Measurements from ENCODE around the gene GPR156. TPM values are rescaled to one million over a fixed set of nuclear protein-coding genes. Genes with fewer than 3 reads are reported as not detected.
"Not testable (repeated sequence)": the region's sequence is repeated elsewhere in the genome, so short reads cannot be mapped to it uniquely, and the experiment has no call there.

Gene GPR156
- polyA plus RNA-seq, 3 donors from 2014 or later: not detected

DNA sequence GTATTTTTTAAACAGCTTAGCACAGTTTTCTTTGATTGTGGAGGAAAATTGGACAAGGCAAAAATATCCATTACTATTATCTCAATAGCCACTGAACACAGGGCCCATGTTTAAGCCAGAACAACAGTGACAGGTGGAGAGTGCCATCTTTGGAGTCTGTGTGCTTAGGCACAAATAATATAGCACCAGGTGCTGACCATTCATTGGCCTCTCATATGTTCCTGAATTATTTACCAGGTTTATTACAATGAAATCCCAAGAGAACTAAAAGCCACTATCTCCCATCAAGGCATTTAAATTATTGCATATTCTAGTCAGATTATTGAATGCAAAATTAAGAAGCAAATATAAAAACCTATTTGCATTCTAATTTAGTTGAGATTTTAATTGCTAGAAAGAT is 39.6 kb downstream of the GPR156 start:
- H3K27ac Mint-ChIP-seq: no peak overlapping the region
- H3K36me3 Mint-ChIP-seq: no peaks in the 10 kb centered on the region
- no peaks in the 10 kb centered on the region for H3K4me1 Mint-ChIP-seq
- no peak overlapping the region for H3K4me3 Mint-ChIP-seq
- DNase-seq: no peak
- no peaks in the 10 kb centered on the region for H3K9me3 Mint-ChIP-seq
- peaks cover 3% of the 10 kb centered on the region in 3 donors for H3K27me3 Mint-ChIP-seq (ENCODE audit: low read depth in 3 of 3)

DNA sequence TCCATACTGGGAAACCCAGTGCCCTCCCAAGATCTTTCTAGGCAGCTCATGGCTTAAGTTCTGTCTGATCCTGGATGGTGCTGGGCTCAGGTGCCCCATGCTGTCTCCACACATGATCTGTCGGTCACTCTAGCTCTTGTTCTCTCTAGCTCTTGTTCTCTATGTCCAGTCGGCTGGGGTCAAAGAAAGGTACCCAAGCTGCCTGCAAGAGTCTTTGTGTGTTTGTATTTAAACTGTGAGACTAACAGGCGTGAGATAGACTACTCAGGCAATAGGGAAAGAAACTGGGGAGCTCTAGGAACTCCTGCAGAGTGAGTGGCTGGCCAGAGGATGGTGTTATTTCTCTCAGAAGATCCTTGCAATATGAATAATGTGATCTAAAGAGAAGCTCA is 40.2 kb downstream of the GPR156 start:
- DNase-seq: no peak
- Mint-ChIP-seq H3K36me3 (no peaks in the 10 kb centered on the region), H3K4me3 (no peak overlapping the region), H3K27me3 (ENCODE audit: low read depth in 3 of 3) (peaks cover 3% of the 10 kb centered on the region in 3 donors), H3K27ac (no peak overlapping the region), H3K9me3 (peaks cover 0 to 1% (median 0%) of the 10 kb centered on the region in 6 donors), H3K4me1 (no peaks in the 10 kb centered on the region)

DNA sequence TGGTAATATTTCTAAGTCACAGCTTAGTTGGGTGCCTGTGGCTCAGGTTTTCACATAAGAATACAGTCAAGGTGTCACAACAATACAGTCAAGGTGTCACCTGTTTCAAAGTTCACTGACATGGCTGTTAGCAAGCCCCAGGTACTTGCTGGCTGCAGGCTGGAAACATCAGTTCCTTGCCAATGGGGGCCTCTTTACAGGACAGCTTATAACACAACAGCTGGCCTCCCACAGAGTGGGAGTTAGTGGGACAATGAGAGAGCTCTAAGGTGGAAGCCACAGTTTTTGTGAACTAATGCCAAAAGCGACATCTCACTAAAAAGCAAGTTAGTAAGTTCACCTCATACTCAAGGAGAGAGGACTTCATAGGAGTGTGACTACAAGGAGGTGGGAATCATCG is 45.4 kb downstream of the GPR156 start:
- Mint-ChIP-seq H3K27me3 (ENCODE audit: low read depth in 3 of 3) (peaks cover 0 to 10% (median 7%) of the 10 kb centered on the region in 3 donors), H3K9me3 (peaks cover 0 to 4% (median 0%) of the 10 kb centered on the region in 6 donors)

DNA sequence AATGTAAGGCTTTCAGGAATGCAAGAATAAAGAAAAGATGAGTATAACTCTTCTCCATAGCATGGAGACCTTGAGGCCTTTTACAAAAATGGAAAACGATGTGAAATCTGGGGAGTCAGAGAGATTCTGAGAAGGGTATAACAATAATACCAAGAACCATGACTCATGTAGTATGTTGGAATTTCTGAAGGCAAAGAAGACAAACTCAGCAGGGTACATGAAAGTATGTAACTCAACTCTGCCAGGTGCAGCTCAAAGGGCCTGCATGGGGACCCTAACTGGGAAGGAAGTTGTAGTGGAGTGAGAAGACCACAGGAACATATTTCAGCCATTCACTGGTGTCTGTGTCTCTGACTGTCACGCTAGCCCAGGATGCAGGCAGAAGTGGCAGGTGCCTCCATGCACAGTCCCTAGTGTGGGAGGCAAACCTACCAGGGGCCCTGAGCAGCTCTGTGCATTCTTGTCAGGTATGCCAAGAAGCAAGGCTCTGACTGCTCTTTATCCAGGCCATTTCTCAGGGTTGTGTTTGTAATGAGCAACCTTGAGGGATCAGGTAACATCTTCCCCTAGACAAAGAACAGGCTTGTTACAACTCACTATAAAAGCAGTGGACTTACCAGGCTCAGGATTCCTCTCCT is 57.2 kb downstream of the GPR156 start:
- Mint-ChIP-seq H3K27ac (no peak overlapping the region), H3K4me3 (no peak overlapping the region), H3K9me3 (no peaks in the 10 kb centered on the region), H3K4me1 (no peaks in the 10 kb centered on the region), H3K36me3 (no peaks in the 10 kb centered on the region), H3K27me3 (ENCODE audit: low read depth in 3 of 3) (no peaks in the 10 kb centered on the region)
- no peak for DNase-seq

More for the DNA sequence above, 45.4 kb downstream of the GPR156 start:
- H3K36me3 Mint-ChIP-seq: no peaks in the 10 kb centered on the region
- no peaks in the 10 kb centered on the region for H3K4me1 Mint-ChIP-seq
- no peak overlapping the region for H3K4me3 Mint-ChIP-seq
- no peak for DNase-seq
- H3K27ac Mint-ChIP-seq: no peak overlapping the region

DNA sequence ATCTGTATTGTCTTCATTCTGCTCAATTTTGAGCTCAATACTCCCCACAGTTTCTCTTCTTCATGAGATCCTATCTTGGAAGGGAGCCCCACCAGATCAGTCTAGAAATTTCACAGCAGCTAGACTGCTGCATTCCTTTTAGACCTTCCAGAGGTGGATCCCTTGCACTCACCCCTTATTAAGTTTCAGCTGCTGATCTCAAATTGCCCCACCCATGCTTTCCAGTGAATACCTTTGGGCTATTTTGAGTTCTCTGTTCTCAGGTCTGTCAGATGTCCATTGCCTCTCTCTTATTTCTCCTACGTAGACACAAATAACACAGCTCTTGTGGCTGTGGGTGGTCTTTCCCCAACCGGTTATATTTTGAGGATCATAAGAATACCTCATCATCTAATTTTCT is 60.8 kb downstream of the GPR156 start:
- H3K27ac Mint-ChIP-seq: no peak overlapping the region
- peaks cover 0 to 2% (median 0%) of the 10 kb centered on the region in 3 donors for H3K27me3 Mint-ChIP-seq (ENCODE audit: low read depth in 3 of 3)
- H3K36me3 Mint-ChIP-seq: no peaks in the 10 kb centered on the region
- no peaks in the 10 kb centered on the region for H3K4me1 Mint-ChIP-seq
- no peaks in the 10 kb centered on the region for H3K9me3 Mint-ChIP-seq
- DNase-seq: no peak
- H3K4me3 Mint-ChIP-seq: no peak overlapping the region

DNA sequence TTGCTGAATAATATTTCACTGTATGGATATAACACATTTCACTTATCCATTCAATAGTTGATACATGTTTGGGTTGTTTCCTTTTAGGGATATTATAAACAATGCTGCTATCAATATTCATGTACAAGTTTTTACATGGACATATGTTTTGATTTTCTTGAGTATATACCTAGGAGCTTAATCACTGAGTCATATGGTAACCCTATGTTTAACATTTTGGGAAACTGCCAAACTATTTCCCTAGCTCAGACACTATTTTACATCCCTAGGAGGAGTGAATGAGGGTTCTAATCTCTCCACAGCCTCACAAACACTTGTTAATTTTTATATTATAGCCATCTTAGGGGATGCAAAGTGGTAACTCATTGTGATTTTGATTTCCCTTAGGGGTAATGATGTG is 66.0 kb downstream of the GPR156 start:
- no peak overlapping the region for H3K4me3 Mint-ChIP-seq
- H3K4me1 Mint-ChIP-seq: no peaks in the 10 kb centered on the region
- H3K27me3 Mint-ChIP-seq (ENCODE audit: low read depth in 3 of 3): peaks cover 0 to 2% (median 0%) of the 10 kb centered on the region in 3 donors
- H3K9me3 Mint-ChIP-seq: no peaks in the 10 kb centered on the region
- DNase-seq: no peak
- H3K36me3 Mint-ChIP-seq: no peaks in the 10 kb centered on the region
- no peak overlapping the region for H3K27ac Mint-ChIP-seq

DNA sequence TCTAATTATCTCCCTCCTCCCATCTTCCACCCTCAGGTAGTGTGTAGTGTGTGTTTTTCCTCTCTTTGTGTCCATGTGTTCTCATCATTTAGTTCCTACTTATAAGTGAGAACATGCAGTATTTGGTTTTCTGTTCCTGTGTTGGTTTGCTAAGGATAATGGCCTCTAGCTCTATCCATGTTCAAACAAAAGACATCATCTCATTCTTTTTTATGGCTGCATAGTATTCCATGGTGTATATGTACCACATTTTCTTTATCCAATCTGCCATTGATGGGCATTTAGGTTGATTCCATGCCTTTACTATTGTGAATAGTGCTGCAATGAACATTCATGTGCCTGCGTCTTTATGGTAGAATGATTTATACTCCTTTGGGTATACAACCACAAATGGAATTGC is 68.4 kb downstream of the GPR156 start:
- not testable (repeated sequence) for H3K36me3 Mint-ChIP-seq; H3K4me3 Mint-ChIP-seq; H3K27ac Mint-ChIP-seq; H3K4me1 Mint-ChIP-seq; H3K9me3 Mint-ChIP-seq; DNase-seq; H3K27me3 Mint-ChIP-seq (ENCODE audit: low read depth in 3 of 3)

DNA sequence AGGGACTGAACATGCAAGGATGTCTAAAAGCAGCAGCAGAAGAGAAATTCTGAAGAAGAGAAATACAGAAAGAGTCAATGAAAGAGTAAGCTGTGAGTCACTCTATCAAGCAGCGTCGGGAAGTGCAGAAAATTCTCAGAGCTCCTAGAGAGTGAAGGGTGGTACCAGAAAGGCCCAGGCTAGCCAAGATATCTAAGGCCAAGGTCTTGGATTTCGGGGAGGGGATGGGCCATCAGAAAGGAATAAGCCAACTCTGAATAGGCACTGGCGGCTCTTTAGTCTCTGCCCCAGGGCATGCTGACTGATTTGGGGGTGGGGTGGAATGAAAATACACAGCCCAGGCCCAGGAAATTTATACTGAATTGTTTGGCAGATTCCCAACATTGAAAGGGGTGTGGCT is 70.8 kb downstream of the GPR156 start:
- H3K9me3 Mint-ChIP-seq: no peaks in the 10 kb centered on the region
- H3K36me3 Mint-ChIP-seq: no peaks in the 10 kb centered on the region
- H3K27me3 Mint-ChIP-seq (ENCODE audit: low read depth in 3 of 3): peaks cover 2 to 8% (median 4%) of the 10 kb centered on the region in 3 donors
- H3K27ac Mint-ChIP-seq: no peak overlapping the region
- H3K4me1 Mint-ChIP-seq: no peaks in the 10 kb centered on the region
- no peak overlapping the region for H3K4me3 Mint-ChIP-seq
- no peak for DNase-seq

DNA sequence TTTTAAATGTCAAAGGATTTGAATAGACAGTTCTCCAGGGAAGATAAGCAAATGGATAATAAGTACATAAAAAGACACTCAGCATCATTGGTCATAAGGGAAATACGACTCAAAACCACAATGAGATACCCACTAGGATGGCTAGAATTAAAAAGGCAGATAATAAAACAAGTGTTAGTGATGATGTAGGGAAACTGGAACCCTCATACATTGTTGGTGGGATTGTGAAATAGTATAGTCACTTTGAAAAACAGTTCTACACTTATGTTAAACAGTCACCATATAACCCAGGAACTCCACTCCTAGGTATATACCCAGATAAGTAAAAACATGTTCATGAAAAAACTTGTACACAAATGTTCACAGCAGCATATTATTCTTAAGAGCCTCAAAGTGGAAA is 72.5 kb downstream of the GPR156 start:
- Mint-ChIP-seq H3K9me3 (no peaks in the 10 kb centered on the region), H3K4me3 (no peak overlapping the region), H3K27me3 (ENCODE audit: low read depth in 3 of 3) (peaks cover 2 to 8% (median 4%) of the 10 kb centered on the region in 3 donors), H3K4me1 (no peaks in the 10 kb centered on the region), H3K36me3 (no peaks in the 10 kb centered on the region), H3K27ac (no peak overlapping the region)
- no peak for DNase-seq

DNA sequence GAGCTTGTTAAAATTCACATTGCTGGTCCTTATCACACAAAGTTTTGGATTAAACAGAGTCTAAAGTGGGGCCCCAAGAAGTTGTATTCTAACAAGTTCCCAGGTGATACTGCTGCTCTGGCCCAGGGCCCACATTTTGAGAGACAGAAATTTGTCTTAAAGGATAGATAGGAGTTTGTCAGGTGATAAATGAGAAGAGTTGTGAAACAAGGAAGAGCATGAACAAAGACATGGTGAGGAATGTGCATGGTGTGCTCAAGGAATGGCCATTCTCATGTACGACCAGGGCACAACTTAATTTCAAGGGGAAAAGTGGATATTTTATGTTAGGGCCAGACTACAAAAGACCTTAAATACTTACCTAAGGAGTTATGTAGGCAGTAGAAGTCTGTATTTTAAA is 75.6 kb downstream of the GPR156 start:
- H3K36me3 Mint-ChIP-seq: no peaks in the 10 kb centered on the region
- no peak overlapping the region for H3K4me3 Mint-ChIP-seq
- H3K4me1 Mint-ChIP-seq: no peaks in the 10 kb centered on the region
- no peak for DNase-seq
- no peaks in the 10 kb centered on the region for H3K9me3 Mint-ChIP-seq
- H3K27ac Mint-ChIP-seq: no peak overlapping the region
- H3K27me3 Mint-ChIP-seq (ENCODE audit: low read depth in 3 of 3): peaks cover 2 to 8% (median 4%) of the 10 kb centered on the region in 3 donors

DNA sequence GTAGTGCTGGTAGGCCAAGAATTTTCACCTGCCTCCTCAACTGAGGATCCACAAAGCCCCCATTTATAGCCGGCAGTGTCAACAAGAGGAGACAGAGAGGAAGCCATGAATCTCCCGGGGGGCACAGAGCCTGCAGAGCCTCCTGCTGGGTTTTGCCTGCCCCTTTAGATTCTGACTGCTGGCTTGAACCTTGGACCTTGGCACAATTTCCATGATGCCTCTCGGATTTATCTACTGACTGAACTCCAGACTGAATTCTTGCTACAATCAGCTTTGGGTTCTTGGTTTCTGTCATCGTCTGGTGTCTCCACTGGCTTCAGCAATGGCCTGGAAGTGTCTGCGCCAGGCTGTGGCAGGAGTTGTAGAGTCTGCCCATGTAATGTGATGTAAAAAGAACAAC is 80.7 kb downstream of the GPR156 start:
- Mint-ChIP-seq H3K4me3 (no peak overlapping the region), H3K9me3 (no peaks in the 10 kb centered on the region), H3K36me3 (no peaks in the 10 kb centered on the region), H3K27ac (no peak overlapping the region), H3K4me1 (no peaks in the 10 kb centered on the region), H3K27me3 (ENCODE audit: low read depth in 3 of 3) (peaks cover 0 to 3% (median 0%) of the 10 kb centered on the region in 3 donors)
- DNase-seq: no peak

DNA sequence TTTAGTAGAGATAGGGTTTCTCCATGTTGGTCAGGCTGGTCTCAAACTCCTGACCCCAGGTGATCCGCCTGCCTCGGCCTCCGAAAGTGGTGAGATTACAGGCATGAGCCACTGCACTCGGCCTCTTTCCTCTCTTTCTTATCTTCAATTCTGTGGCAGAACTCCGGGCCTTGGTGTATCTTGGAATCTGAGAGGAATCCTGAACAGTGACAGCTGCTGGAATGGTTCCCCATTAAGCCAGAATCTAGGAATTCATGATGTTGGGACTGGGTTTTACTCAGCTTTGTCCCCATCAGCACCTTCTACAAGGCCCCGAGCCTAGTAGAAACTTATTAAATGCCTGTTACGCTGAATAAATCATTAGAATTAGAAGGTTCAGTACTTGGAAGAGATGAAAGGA is 81.4 kb downstream of the GPR156 start:
- Mint-ChIP-seq H3K27ac (no peak overlapping the region), H3K36me3 (no peaks in the 10 kb centered on the region), H3K27me3 (ENCODE audit: low read depth in 3 of 3) (peaks cover 0 to 1% (median 0%) of the 10 kb centered on the region in 3 donors), H3K4me3 (no peak overlapping the region), H3K4me1 (no peaks in the 10 kb centered on the region), H3K9me3 (no peaks in the 10 kb centered on the region)
- no peak for DNase-seq

DNA sequence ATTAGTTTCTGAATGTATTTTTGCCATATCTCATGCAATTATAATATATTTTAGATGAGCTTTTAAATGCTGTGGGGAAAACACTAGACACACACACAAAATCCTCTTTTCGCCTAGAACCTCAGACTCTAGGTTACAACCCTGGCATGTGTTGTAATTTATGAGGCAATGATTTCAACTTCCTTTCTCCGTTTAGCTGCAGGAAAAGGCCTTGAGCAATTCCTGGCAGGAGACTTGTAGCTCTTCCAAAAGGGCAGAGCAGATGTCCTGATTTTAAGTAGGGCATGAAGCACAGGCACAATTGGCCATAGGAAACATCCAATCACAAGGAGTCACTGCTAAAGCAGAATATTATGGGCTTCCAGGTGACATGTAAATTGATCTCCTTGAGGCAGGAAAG is 82.0 kb downstream of the GPR156 start:
- no peak for DNase-seq
- Mint-ChIP-seq H3K27ac (no peak overlapping the region), H3K9me3 (no peaks in the 10 kb centered on the region), H3K27me3 (ENCODE audit: low read depth in 3 of 3) (peaks cover 0 to 1% (median 0%) of the 10 kb centered on the region in 3 donors), H3K4me3 (no peak overlapping the region), H3K4me1 (no peaks in the 10 kb centered on the region), H3K36me3 (no peaks in the 10 kb centered on the region)

DNA sequence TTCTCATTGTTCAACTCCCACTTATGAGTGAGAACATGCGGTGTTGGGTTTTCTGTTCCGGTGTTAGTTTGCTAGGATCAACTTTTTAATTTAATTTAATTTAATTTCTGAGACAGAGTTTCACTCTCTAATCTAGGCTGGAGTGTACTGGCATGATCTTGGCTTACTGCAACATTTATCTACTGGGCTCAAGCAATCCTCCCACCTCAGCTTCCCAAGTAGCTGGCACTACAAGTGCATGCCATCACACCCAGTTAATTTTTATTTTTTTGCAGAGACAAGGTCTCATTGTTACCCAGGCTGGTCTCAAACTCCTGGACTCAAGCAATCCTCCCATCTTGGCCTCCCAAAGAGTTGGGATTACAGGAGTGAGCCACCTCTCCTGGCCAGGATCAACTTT is 82.7 kb downstream of the GPR156 start:
- H3K27ac Mint-ChIP-seq: no peak overlapping the region
- H3K36me3 Mint-ChIP-seq: no peaks in the 10 kb centered on the region
- H3K4me1 Mint-ChIP-seq: no peaks in the 10 kb centered on the region
- no peaks in the 10 kb centered on the region for H3K9me3 Mint-ChIP-seq
- no peak overlapping the region for H3K4me3 Mint-ChIP-seq
- H3K27me3 Mint-ChIP-seq (ENCODE audit: low read depth in 3 of 3): peaks cover 0 to 1% (median 0%) of the 10 kb centered on the region in 3 donors
- no peak for DNase-seq

DNA sequence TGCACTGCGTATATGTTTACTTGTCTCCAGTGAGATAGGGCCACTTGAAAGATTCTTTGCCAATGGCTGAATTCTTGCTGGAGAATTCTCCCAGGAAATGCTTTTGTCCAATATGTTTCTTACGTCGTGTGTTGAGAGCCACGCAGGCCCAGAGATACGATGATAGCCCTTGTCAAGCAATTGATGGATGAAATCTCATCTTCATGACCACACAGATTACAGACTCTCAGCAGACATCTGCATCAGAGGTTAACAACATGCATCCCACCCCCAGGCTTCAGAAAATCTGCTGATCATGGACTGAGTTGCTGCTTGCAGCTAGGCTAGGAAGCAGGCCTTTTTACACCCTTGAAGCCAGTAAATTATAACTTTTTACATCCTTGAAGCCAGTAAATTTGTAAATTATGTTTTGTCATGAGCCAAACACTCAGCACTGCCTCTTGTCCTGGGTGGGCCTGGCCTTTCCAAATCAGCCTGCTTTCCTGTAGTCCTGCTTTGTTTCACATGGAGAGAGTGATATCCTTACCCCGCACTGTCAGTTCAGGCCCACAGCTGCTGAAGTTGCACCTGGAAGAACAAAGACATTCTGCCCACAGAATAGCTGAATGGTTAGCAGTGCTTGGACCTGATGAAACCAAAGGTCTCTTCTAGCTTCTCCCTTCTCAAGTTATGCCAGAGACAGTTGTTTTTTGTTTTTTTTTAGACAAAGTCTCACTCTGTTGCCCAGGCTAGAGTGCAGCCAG is 84.4 kb downstream of the GPR156 start:
- no peaks in the 10 kb centered on the region for H3K9me3 Mint-ChIP-seq
- H3K4me3 Mint-ChIP-seq: no peak overlapping the region
- no peaks in the 10 kb centered on the region for H3K4me1 Mint-ChIP-seq
- no peak for DNase-seq
- no peak overlapping the region for H3K27ac Mint-ChIP-seq
- H3K36me3 Mint-ChIP-seq: no peaks in the 10 kb centered on the region
- peaks cover 0 to 1% (median 0%) of the 10 kb centered on the region in 3 donors for H3K27me3 Mint-ChIP-seq (ENCODE audit: low read depth in 3 of 3)
